Forelimb muscle (tissue), 1 donor: ENCODE results near the gene CBX5. TPM values are rescaled to one million over a fixed set of nuclear protein-coding genes. Genes with fewer than 3 reads are reported as not detected.
"Not testable (repeated sequence)": the region's sequence is repeated elsewhere in the genome, so short reads cannot be mapped to it uniquely, and the experiment has no call there.

ENCODE experiments used
- DNase-seq: peaks from one replicate; pipeline ENCODE4 v3.0.0-alpha.2; 2013; ENCODE audit warnings: low read depth
- polyA plus RNA-seq: library from polyadenylated mRNA; unstranded; fragments of 120-200 nt; gene quantifications from one replicate; pipeline ENCODE4 v1.2.1, GENCODE V29; 2013; ENCODE audit not compliant: insufficient read length

The CBX5 gene
- polyA plus RNA-seq, 1 donor = 66.9 TPM

GRCh38 chr12:54294152-54294952 lies 14.4 kb upstream of the CBX5 start:
- DNase-seq = no peak

DNA sequence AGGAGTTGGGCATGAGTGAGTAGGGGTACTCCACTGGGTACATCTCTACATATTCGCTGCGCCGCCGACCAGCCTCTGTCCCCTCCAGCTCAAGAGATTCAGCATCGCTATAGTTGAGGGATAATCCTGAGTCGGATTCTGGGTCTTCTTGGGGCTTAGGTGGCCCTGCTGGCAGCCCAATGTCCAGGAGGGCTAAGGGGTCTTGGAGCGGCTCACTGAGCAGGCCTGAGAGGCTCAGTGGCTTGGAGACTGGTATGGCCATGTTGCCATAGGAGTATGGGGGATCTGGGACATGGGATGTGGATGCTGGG lies 13.0 kb upstream of the CBX5 start:
- DNase-seq = no peak

GRCh38 chr12:54292083-54292930 lies 12.4 kb upstream of the CBX5 start:
- DNase-seq = no peak

- peak; percentile 55 for DNase-seq
Measured at GRCh38 chr12:54287261-54288157, 7.6 kb upstream of the CBX5 start.

- DNase-seq = no peak
Measured at GRCh38 chr12:54286042-54287030, 6.4 kb upstream of the CBX5 start.

DNA sequence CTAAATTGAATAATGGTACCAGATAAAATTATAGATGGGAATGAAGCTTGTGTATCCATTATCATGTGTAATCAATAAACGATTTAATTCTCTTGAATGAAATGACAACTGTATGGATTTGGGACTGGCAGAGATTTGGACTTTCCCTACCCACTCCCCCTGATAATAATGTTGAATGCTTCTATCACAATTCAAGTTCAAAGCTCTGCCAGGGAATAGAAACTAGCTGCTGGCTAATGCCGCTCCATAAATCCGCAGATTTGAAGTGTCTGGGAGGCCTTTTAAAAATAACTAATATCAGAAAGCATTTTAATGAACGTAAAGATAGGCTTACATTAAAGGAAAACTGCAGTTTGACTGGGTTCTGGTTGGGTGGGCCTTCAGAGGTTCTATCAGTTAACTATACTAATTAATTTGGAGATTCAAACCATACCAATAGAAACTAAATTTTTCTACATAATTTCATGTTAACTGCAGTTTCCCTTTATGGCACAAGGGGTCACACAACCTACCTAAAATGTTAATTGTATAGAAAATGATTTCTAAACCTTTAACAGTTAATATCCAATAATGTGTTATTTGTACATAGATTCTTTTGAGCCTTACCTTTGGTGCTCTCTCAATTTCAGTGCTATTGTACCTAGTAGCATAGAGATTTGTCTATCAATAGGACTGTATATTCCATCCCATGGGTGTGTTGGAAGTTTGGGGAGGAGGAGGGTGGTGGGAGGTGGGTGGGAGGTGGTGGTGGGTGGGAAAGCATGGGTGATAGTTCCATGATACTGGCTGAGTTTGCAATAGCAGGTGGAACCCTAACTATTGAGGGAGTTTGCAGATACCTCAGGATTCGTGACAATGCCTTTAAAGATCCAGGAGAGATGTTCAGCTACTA lies 5.5 kb upstream of the CBX5 start:
- no peak for DNase-seq

- DNase-seq = not testable (repeated sequence)
Measured at GRCh38 chr12:54284070-54284780, 4.3 kb upstream of the CBX5 start.

DNA sequence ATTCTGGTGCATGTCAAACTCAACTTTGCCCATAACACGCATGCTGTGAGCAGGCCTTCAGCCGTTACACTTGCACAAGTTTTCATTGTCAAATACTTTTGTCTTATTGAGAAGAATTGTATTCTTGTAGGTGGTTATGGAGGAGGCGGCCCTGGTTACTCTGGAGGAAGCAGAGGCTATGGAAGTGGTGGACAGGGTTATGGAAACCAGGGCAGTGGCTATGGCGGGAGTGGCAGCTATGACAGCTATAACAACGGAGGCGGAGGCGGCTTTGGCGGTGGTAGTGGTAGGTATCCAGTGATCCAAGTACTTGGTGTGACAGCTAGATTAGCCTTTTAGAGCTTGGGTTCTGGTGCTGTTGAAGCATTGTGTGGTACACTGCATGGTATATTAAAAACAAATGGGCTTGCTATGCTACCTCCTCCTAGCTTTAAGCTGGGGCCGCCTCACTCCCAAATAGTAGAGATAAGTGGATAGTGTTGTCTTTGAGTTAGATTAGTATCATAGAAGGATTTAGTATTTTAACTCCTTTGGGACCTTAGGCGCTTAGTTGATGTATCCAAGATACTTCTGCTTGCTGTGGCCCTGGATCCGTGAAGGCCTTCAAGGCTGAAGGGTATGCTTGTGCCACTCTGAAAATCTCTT lies 3.1 kb upstream of the CBX5 start:
- DNase-seq = no peak

GRCh38 chr12:54281694-54282093 lies 1.8 kb upstream of the CBX5 start:
- DNase-seq = not testable (repeated sequence)

DNA sequence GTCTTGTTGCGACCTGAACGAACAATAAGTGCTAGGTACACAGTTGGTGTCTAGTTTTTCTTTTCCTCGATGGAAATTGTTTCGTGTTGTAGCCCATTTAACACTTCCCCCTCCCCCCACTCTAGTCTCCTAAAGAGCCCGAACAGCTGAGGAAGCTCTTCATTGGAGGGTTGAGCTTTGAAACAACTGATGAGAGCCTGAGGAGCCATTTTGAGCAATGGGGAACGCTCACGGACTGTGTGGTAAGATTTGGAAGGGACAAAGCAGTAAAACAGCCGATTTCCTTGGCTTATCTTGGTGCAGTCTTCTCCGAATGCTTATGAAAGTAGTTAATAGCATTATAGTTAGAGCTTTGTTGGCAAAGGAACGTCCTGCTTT lies 1.3 kb upstream of the CBX5 start:
- DNase-seq = not testable (repeated sequence)

- peak; percentile 100 for DNase-seq
Measured at GRCh38 chr12:54280468-54281260, 742 bp upstream of the CBX5 start, which contains the start of gene HNRNPA1. Gene HNRNPA1 (plus strand): TSS chr12:54280726. CDS start chr12:54280808, 82 bp downstream.

- no peak for DNase-seq
Measured at GRCh38 chr12:54279227-54279631, 693 bp downstream of the CBX5 start.

DNA sequence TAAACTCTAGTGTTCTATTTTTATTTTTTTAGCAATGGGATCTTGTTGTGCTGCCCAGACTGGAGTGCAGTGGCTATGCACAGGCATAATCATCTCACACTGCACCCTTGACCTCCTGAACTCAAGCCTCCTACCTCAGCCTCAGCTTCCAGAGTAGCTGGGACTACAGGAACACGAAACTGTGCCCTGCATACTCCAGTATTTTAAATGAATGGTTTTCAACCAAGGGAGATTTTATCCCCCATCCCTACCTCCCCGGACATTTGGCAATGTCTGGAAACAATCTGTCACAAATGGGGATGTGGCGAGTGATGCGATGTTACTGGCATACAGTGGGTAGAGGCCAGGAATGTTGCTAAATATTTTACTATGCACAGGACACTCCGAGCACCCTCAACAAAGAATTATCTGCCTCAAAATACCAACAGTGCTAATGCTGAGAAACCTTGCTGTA lies 2.1 kb downstream of the CBX5 start:
- DNase-seq = no peak

GRCh38 chr12:54276368-54276767 lies 3.6 kb downstream of the CBX5 start:
- no peak for DNase-seq

DNA sequence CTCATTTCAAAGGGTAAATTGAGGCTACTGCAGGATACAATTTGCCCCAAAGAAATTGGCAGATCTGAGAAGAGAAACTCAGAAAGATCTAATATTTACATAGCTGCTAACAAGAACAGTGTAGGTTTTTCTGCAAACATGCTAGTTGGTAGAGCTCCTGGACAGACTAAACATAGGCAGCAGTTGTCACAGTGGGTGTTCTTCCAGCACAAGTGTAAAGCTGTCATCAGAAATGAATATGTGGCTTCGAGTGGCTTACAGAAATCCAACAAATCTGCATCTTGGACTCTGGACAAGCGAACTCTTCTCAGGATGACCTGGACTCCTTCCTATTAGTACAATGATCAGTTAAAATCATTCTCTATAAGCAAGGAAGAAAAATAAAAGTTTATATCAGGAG lies 5.9 kb downstream of the CBX5 start:
- no peak for DNase-seq

GRCh38 chr12:54272214-54272613 lies 7.7 kb downstream of the CBX5 start:
- no peak for DNase-seq

DNA sequence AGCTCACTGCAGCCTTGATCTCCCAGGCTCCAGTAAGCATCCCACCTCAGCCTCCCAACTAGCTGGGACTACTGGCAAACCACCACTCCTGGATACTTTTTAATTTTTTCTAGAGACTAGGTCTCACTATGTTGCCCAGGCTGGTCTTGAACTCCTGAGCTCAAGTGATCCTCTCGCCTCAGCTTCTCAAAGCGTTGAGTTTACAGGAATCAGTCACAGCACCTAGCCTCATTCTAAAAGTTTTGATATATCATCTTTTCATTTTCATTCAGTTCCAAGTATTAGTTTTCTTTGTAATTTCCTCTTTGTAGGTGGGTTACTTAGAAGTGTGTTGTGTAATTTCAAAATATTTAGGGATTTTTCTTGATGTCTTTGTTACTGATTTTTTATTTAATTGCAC lies 9.6 kb downstream of the CBX5 start:
- DNase-seq = no peak

GRCh38 chr12:54266852-54267251 lies 13.1 kb downstream of the CBX5 start:
- DNase-seq = no peak
